ENCODE data around the gene CNTNAP4.

DNA sequence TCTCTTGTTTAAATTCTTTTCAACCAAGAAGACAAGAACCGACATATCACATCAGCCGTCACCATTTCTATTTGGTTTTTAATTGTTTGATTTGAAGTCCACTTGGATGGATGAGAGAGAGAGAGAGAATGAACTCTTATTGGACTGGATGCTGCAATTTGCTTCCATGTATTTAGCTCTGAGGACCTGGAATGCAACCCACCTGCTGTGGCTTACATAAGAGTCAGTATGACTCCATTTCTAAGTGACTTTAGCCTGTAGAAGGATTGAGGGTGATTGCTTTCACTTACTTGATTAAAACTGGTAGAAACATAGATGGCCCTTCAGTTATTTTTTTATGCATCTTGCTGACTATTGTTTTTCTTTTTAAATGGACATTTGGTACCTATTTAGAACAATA is 296.1 kb downstream of the CNTNAP4 start:
- TF ChIP-seq, protein P1, sequence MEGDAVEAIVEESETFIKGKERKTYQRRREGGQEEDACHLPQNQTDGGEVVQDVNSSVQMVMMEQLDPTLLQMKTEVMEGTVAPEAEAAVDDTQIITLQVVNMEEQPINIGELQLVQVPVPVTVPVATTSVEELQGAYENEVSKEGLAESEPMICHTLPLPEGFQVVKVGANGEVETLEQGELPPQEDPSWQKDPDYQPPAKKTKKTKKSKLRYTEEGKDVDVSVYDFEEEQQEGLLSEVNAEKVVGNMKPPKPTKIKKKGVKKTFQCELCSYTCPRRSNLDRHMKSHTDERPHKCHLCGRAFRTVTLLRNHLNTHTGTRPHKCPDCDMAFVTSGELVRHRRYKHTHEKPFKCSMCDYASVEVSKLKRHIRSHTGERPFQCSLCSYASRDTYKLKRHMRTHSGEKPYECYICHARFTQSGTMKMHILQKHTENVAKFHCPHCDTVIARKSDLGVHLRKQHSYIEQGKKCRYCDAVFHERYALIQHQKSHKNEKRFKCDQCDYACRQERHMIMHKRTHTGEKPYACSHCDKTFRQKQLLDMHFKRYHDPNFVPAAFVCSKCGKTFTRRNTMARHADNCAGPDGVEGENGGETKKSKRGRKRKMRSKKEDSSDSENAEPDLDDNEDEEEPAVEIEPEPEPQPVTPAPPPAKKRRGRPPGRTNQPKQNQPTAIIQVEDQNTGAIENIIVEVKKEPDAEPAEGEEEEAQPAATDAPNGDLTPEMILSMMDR (conservative IDR thresholded peaks at IDR 0.05), result no peak
- TF ChIP-seq ZFX (IDR thresholded peaks at IDR 0.05), result no peak
